HG03439 (cell line): ENCODE data around the gene SLC25A44.
"Not testable (repeated sequence)": the region's sequence is repeated elsewhere in the genome, so short reads cannot be mapped to it uniquely, and the experiment has no call there.

ENCODE experiments used
- ATAC-seq: cut with Tn5 transposase; IDR thresholded peaks from one replicate; pipeline ENCODE4 v1.9.1; 2021; ENCODE audit warnings: mild to moderate bottlenecking, moderate library complexity; ENCODE audit not compliant: unreplicated experiment

Gene SLC25A44

GRCh38 chr1:156162430-156163037, 31.4 kb upstream of the SLC25A44 start:
- ATAC-seq: no peak

DNA sequence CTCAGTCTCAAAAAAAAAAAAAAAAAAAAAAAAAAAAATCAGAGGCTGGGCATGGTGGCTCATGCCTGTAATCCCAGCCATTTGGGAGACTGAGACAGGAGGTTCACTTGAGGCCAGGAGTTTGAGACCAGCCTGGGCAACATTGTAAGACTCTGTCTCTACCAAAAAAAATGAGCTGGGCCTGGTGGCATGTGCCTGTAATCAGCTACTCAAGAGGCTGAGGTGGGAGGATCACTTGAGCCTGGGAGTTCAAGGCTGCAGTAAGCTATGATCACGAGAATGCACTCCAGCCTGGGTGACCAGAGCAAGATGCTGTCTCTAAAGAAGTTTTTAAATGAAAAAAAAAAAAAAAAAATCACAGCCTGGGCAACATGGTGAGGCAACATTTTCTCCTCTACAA, 30.2 kb upstream of the SLC25A44 start:
- ATAC-seq: no peak

GRCh38 chr1:156164125-156164831, 29.6 kb upstream of the SLC25A44 start:
- ATAC-seq: no peak

- ATAC-seq: no peak
Observed at GRCh38 chr1:156165083-156165482, 28.8 kb upstream of the SLC25A44 start.

- no peak for ATAC-seq
Observed at GRCh38 chr1:156167536-156167935, 26.4 kb upstream of the SLC25A44 start.

DNA sequence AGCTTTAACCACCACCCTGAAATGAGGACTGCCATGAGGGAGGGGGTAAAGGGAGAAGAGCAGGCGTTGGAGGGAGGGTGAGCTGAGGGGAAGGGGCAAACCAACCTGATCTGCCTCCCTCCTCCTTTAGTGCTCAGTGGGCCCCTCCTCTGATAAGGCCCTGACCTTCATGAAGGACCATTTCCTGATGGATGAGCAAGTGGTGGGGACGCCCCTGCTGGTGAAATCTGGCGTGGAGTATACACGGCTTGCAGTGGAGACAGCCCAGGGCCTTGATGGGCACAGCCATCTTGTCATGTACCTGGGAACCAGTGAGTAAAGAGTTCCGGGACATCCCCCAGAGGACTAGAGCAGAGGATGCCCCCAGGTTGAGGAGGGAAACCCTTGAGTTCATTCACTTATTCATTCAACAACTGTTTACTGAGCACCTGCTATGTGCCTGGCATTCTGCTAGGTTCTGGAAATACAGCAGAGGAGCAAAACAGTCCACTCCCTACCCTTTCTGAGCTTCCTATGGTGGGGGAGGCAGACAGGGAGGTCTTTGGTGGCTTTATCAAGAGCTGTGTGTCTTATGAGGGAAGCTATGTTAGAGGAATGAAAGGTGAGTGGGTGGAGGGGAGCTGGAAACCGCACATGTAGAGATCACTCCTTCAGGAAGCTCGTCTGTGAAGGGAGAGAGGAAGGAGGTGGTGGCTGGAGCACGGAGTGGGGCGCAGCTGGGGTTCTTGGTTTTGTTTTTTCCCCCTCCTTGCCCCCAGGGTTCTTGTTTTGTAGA, 21.0 kb upstream of the SLC25A44 start:
- ATAC-seq: no peak

- no peak for ATAC-seq
Observed at GRCh38 chr1:156176610-156177210, 17.2 kb upstream of the SLC25A44 start.

- no peak for ATAC-seq
Observed at GRCh38 chr1:156177919-156178654, 15.8 kb upstream of the SLC25A44 start.

DNA sequence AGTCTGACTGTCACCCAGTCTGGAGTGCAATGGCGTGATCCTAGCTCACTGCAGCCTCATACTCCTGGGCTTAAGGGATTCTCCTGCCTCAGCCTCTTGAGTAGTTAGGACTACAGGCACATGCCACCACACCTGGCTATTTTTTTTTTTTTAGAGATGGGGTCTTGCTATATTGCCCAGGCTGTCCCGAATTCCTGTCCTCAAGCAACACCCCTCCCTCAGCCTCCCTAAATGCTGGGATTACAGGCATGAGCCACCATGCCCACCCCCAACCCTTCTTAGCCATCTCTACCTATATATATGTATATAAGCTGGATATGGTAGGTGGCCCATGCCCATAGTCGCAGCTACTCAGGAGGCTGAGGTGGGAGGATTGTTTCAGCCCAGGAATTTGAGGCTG, 13.4 kb upstream of the SLC25A44 start:
- no peak for ATAC-seq

GRCh38 chr1:156181391-156181924, 12.4 kb upstream of the SLC25A44 start:
- ATAC-seq: not testable (repeated sequence)

GRCh38 chr1:156182010-156182779, 11.7 kb upstream of the SLC25A44 start:
- ATAC-seq: not testable (repeated sequence)

- ATAC-seq: not testable (repeated sequence)
Observed at GRCh38 chr1:156186347-156187177, 7.3 kb upstream of the SLC25A44 start.

DNA sequence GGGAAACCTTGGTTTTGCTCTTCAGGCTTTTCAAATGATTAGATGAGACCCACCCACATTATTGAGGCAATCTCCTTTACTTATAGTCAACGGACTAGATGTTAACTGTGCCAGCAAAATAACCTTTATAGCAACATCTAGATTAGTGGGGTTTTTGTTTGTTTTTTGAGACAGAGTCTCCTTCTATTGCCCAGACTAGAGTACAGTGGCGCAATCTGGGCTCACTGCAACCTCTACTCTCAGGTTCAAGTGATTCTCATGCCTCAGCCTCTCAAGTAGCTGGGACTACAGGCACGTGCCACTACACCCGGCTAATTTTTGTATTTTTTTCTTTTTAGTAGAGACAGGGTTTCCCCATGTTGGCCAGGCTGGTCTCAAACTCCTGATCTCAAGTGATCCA, 3.6 kb upstream of the SLC25A44 start:
- ATAC-seq: not testable (repeated sequence)

- no peak for ATAC-seq
Observed at GRCh38 chr1:156191292-156191964, 2.5 kb upstream of the SLC25A44 start.

GRCh38 chr1:156193208-156193487, 756 bp upstream of the SLC25A44 start:
- ATAC-seq: no peak

DNA sequence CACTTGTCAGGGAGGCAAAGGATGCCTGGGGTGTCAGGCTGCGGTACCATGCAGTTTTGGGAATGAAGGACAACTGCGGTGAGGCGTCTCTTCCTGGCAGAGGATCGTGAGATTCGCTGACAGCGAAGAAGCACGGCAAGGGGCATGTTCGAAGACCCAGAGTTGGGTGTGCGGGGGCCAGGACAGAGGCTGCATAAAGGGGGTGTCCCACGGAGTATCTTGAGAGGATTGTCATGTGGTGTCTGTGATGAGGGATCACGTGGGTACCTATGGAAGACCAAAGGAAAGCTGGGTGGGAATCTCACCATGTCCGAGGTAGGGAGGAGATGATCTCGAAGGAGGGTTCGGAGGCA, 372 bp downstream of the SLC25A44 start:
- peak; percentile 5 for ATAC-seq

- ATAC-seq: no peak
Observed at GRCh38 chr1:156195853-156196252, 1.9 kb downstream of the SLC25A44 start.

DNA sequence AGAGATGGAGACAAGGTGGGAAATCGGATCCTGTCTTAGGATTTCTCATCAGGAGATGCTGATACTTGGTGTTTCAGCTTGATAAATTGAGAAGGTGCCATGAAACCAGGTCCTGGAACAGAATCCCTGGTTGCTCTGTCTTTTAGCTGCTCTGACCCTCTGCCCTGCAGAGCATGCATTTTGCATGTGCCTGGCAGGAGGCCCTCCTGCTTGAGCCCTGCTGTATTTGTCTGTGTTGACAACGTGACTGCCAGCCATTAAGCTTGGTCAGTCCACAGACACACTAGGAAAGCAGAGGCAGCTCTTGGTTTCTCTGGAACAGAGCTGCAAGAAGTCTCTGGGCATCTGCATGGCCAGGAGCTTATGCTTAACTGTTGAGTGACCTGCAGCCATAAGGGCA, 2.5 kb downstream of the SLC25A44 start:
- ATAC-seq: no peak
